Ureter (tissue), 1 donor: ENCODE measurements around the gene THSD1. TPM values are rescaled to one million over a fixed set of nuclear protein-coding genes. Genes with fewer than 3 reads are reported as not detected.

Source experiments
- DNase-seq: peaks from one replicate; pipeline ENCODE4 v3.0.0-alpha.2; 2020; ENCODE audit warnings: low spot score
- total RNA-seq: library from RNA; stranded (reverse); gene quantifications from one replicate; pipeline ENCODE4 v1.2.4, GENCODE V29; 2023
- donor health status: DM: yes; HTN: yes; CAD: no.

The THSD1 gene
- total RNA-seq, result 6.0 TPM

- peak; percentile 58 for DNase-seq
Observed at GRCh38 chr13:52405767-52406494, at the start of gene THSD1. Gene THSD1 (minus strand): TSS chr13:52406172. CDS start chr13:52402600, 3,572 bp downstream.

- DNase-seq, result peak; percentile 55
Observed at GRCh38 chr13:52455677-52456041, 49.7 kb upstream of the THSD1 start.

GRCh38 chr13:52454820-52455676 is 49.1 kb upstream of the THSD1 start, which contains the start of gene CKAP2:
Gene CKAP2 (plus strand): TSS chr13:52455478. CDS start chr13:52455557, 79 bp downstream.
- DNase-seq, result peak; percentile 94

- peak; percentile 63 for DNase-seq
Observed at GRCh38 chr13:52454459-52454819, 48.5 kb upstream of the THSD1 start.

GRCh38 chr13:52452470-52452869 is 46.5 kb upstream of the THSD1 start:
- DNase-seq, result no peak

GRCh38 chr13:52451135-52451804 is 45.3 kb upstream of the THSD1 start:
- DNase-seq, result no peak

GRCh38 chr13:52450793-52451116 is 44.8 kb upstream of the THSD1 start:
- no peak for DNase-seq

- DNase-seq, result peak; percentile 96
Observed at GRCh38 chr13:52450012-52450792, 44.2 kb upstream of the THSD1 start, which contains the start of gene VPS36. Gene VPS36 (minus strand): TSS chr13:52450634. CDS start chr13:52450594, 40 bp downstream.

- DNase-seq, result no peak
Observed at GRCh38 chr13:52449331-52450011, 43.5 kb upstream of the THSD1 start.

- no peak for DNase-seq
Observed at GRCh38 chr13:52447815-52448552, 42.0 kb upstream of the THSD1 start.

- no peak for DNase-seq
Observed at GRCh38 chr13:52447354-52447753, 41.4 kb upstream of the THSD1 start.

- no peak for DNase-seq
Observed at GRCh38 chr13:52446265-52446664, 40.3 kb upstream of the THSD1 start.

- DNase-seq, result no peak
Observed at GRCh38 chr13:52432456-52432855, 26.5 kb upstream of the THSD1 start.

GRCh38 chr13:52428295-52428694 is 22.3 kb upstream of the THSD1 start:
- no peak for DNase-seq

- no peak for DNase-seq
Observed at GRCh38 chr13:52421216-52421615, 15.2 kb upstream of the THSD1 start.

- no peak for DNase-seq
Observed at GRCh38 chr13:52419080-52419479, 13.1 kb upstream of the THSD1 start.

GRCh38 chr13:52414963-52415362 is 9.0 kb upstream of the THSD1 start:
- DNase-seq, result no peak

- no peak for DNase-seq
Observed at GRCh38 chr13:52414051-52414450, 8.1 kb upstream of the THSD1 start.

GRCh38 chr13:52412128-52412527 is 6.2 kb upstream of the THSD1 start:
- DNase-seq, result no peak

GRCh38 chr13:52411629-52412028 is 5.7 kb upstream of the THSD1 start:
- DNase-seq, result no peak
